HL-60 (cell line): ENCODE results near the gene CTSH.

ENCODE experiments used
- GABPA ChIP-seq: IDR thresholded peaks from 2 replicates; pipeline ENCODE4 v1.6.1; 2012; ENCODE audit warnings: low read depth
- POLR2AphosphoS5 ChIP-seq: IDR thresholded peaks from 2 replicates; pipeline ENCODE4 v1.6.1; 2012; ENCODE audit warnings: low read depth
- TF ChIP-seq, protein P1 (sequence below): IDR thresholded peaks from one replicate; pipeline ENCODE4 v1.5.1; 2011; ENCODE audit warnings: low read length, control low read depth, inconsistent platforms; ENCODE audit not compliant: insufficient read depth
- TF ChIP-seq, protein P2 (sequence below): IDR thresholded peaks from 2 replicates; pipeline ENCODE4 v1.6.1; 2012; ENCODE audit warnings: low read depth; ENCODE audit not compliant: insufficient replicate concordance

DNA sequence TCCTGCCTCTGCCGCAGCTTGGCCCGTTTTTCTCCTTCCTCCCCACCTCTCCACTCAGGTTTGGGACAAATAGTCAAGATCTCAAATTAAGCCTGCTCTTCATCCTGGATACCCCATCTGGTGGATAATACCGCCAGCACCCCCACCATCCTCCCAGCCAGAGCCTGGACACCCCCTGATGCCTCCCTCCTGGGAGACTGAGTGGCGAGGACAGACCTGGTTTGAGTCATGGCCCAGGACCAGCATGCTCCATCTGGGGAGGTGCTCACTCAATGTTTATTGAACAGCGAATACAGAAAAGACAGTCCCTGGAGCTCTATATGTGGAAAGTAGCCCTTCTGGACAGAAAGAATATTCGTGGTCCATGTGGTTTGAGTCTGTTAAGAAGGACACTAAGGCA lies 23.3 kb downstream of the CTSH start:
- TF ChIP-seq, protein P1, sequence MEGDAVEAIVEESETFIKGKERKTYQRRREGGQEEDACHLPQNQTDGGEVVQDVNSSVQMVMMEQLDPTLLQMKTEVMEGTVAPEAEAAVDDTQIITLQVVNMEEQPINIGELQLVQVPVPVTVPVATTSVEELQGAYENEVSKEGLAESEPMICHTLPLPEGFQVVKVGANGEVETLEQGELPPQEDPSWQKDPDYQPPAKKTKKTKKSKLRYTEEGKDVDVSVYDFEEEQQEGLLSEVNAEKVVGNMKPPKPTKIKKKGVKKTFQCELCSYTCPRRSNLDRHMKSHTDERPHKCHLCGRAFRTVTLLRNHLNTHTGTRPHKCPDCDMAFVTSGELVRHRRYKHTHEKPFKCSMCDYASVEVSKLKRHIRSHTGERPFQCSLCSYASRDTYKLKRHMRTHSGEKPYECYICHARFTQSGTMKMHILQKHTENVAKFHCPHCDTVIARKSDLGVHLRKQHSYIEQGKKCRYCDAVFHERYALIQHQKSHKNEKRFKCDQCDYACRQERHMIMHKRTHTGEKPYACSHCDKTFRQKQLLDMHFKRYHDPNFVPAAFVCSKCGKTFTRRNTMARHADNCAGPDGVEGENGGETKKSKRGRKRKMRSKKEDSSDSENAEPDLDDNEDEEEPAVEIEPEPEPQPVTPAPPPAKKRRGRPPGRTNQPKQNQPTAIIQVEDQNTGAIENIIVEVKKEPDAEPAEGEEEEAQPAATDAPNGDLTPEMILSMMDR = no peak
- TF ChIP-seq POLR2AphosphoS5 (no peak), GABPA (no peak)
- TF ChIP-seq, protein P2, sequence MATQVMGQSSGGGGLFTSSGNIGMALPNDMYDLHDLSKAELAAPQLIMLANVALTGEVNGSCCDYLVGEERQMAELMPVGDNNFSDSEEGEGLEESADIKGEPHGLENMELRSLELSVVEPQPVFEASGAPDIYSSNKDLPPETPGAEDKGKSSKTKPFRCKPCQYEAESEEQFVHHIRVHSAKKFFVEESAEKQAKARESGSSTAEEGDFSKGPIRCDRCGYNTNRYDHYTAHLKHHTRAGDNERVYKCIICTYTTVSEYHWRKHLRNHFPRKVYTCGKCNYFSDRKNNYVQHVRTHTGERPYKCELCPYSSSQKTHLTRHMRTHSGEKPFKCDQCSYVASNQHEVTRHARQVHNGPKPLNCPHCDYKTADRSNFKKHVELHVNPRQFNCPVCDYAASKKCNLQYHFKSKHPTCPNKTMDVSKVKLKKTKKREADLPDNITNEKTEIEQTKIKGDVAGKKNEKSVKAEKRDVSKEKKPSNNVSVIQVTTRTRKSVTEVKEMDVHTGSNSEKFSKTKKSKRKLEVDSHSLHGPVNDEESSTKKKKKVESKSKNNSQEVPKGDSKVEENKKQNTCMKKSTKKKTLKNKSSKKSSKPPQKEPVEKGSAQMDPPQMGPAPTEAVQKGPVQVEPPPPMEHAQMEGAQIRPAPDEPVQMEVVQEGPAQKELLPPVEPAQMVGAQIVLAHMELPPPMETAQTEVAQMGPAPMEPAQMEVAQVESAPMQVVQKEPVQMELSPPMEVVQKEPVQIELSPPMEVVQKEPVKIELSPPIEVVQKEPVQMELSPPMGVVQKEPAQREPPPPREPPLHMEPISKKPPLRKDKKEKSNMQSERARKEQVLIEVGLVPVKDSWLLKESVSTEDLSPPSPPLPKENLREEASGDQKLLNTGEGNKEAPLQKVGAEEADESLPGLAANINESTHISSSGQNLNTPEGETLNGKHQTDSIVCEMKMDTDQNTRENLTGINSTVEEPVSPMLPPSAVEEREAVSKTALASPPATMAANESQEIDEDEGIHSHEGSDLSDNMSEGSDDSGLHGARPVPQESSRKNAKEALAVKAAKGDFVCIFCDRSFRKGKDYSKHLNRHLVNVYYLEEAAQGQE = no peak
